ENCODE data around the gene ZXDC. TPM values are rescaled to one million over a fixed set of nuclear protein-coding genes. Genes with fewer than 3 reads are reported as not detected.

ZXDC gene
- total RNA-seq, 1 donor from 2014 or later: 26.6 TPM

DNA sequence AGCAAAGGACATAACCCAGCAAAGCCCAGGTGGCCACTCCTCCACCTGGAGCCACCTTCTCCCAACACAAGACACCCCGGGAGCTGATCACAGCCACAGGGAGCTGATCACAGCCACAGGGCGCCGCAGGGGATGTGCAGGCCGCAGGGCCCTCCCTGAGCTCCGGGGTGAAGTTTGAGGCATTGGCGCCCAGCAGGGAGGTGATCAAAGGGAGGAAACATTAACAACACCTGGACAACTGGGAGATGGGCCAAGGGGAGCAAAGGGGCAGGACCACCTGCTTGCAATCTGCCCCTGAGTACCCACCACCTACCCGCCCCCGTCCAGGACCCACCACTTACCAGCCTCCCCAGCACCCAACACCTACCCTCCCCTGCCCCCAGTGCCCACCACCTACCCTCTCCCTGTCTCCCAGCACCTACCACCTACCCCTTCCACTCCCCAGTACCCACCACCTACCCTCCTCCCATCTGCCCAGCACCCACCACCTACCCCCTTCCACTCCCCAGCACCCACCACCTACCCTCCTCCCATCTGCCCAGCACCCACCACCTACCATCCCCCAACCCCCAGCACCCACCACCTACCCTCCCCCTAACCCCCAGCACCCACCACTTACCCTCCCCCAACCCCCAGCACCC lies 39.5 kb upstream of the ZXDC start:
- Mint-ChIP-seq H3K27me3 (ENCODE audit: low read depth) (peaks cover 13% of the 10 kb centered on the region), H3K36me3 (ENCODE audit: low read depth) (no peaks in the 10 kb centered on the region), H3K9me3 (ENCODE audit: low read depth) (no peaks in the 10 kb centered on the region), H3K4me1 (ENCODE audit: low read depth) (no peaks in the 10 kb centered on the region), H3K27ac (ENCODE audit: unreplicated experiment) (no peak overlapping the region), H3K4me3 (ENCODE audit: unreplicated experiment) (no peak overlapping the region)
- TF ChIP-seq, protein P1, sequence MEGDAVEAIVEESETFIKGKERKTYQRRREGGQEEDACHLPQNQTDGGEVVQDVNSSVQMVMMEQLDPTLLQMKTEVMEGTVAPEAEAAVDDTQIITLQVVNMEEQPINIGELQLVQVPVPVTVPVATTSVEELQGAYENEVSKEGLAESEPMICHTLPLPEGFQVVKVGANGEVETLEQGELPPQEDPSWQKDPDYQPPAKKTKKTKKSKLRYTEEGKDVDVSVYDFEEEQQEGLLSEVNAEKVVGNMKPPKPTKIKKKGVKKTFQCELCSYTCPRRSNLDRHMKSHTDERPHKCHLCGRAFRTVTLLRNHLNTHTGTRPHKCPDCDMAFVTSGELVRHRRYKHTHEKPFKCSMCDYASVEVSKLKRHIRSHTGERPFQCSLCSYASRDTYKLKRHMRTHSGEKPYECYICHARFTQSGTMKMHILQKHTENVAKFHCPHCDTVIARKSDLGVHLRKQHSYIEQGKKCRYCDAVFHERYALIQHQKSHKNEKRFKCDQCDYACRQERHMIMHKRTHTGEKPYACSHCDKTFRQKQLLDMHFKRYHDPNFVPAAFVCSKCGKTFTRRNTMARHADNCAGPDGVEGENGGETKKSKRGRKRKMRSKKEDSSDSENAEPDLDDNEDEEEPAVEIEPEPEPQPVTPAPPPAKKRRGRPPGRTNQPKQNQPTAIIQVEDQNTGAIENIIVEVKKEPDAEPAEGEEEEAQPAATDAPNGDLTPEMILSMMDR (IDR thresholded peaks at IDR 0.05): no peak
- DNase-seq (ENCODE audit: low spot score): peak; percentile 87

DNA sequence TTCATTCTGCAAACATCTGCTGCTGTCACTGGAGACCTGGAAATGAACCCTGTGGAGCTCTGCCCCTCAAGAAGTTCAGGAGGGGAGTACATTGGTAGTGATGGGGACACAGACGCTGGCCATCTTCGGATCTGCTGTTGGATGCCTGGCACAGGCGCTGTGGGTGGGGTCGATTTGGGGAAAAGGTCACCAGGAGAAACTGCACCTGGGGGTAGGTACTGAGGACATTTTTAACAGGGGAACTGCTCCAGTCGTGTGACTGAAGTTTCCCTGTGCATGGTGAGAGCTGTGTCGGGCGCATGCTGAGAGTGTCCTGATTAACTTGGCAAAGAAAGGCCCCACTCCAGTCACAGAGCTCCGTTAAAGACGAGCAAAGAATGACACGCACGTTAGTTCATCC lies 38.5 kb upstream of the ZXDC start:
- DNase-seq (ENCODE audit: low spot score): peak; percentile 54

DNA sequence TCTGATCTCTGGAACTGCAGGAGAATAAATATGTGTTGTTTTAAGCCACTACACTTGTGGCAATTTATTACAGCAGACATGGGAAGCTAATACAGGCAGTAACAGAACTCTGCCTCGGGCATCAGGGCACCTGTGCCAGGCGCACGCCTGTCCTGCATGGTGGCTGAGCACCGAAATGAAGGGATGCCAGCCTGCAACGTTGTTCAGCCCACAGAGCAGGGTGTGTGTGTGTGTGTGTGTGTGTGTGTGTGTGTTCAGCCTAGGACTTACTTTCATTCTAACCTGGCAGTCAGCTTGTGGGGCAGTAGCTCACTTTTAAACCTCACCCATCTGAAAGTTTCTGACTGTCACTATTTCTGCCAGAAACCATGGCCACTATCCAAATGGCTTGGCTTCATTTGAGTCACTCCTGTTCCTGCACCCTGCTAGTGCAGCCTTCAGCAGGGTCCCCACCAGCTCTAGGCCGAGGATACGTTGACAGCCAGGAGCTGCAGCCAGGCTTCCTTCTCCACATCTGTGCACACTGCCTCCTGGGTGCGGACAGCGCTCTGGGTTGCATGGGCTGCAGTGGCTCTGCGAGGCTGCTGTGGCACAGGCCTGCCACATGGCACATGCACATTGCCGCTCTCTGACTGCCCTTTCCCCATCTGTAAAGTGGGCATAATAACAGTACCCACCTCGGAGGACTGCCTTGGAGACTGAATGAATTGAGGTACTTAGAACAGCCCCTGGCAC lies 37.4 kb upstream of the ZXDC start:
- TF ChIP-seq, protein P1 (IDR thresholded peaks at IDR 0.05): no peak
- peak; percentile 52 for DNase-seq (ENCODE audit: low spot score)
- no peak overlapping the region for H3K4me3 Mint-ChIP-seq (ENCODE audit: unreplicated experiment)
- H3K27ac Mint-ChIP-seq (ENCODE audit: unreplicated experiment): no peak overlapping the region
- H3K4me1 Mint-ChIP-seq (ENCODE audit: low read depth): no peaks in the 10 kb centered on the region
- H3K9me3 Mint-ChIP-seq (ENCODE audit: low read depth): no peaks in the 10 kb centered on the region
- no peaks in the 10 kb centered on the region for H3K36me3 Mint-ChIP-seq (ENCODE audit: low read depth)
- peaks cover 8% of the 10 kb centered on the region for H3K27me3 Mint-ChIP-seq (ENCODE audit: low read depth)

More for the DNA sequence above, 38.5 kb upstream of the ZXDC start:
- TF ChIP-seq, protein P1 (IDR thresholded peaks at IDR 0.05): no peak
- H3K4me1 Mint-ChIP-seq (ENCODE audit: low read depth): no peaks in the 10 kb centered on the region
- H3K36me3 Mint-ChIP-seq (ENCODE audit: low read depth): no peaks in the 10 kb centered on the region
- no peaks in the 10 kb centered on the region for H3K9me3 Mint-ChIP-seq (ENCODE audit: low read depth)
- H3K27ac Mint-ChIP-seq (ENCODE audit: unreplicated experiment): no peak overlapping the region
- H3K4me3 Mint-ChIP-seq (ENCODE audit: unreplicated experiment): no peak overlapping the region
- peaks cover 8% of the 10 kb centered on the region for H3K27me3 Mint-ChIP-seq (ENCODE audit: low read depth)

DNA sequence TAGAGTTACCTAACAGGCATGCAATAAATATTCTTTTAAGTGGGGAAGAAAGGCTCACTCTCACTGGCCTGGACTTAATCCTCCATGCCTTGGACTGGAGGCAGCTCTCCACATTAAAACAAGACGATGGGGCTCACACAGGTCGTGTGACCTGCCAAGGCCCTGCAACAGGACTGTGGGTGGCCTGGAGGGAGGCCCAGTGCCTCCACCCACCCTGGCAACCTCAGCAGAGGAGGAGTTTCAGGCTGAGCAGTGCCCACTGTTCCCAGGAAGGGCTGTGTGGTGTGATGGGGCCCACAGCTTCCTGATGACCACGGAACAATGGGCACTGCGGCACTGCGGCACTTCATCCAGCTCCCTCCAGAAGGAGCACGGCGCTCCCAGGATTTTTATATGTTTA lies 36.3 kb upstream of the ZXDC start:
- H3K36me3 Mint-ChIP-seq (ENCODE audit: low read depth): no peaks in the 10 kb centered on the region
- H3K27me3 Mint-ChIP-seq (ENCODE audit: low read depth): peaks cover 8% of the 10 kb centered on the region
- TF ChIP-seq, protein P1 (IDR thresholded peaks at IDR 0.05): no peak
- no peaks in the 10 kb centered on the region for H3K4me1 Mint-ChIP-seq (ENCODE audit: low read depth)
- H3K4me3 Mint-ChIP-seq (ENCODE audit: unreplicated experiment): no peak overlapping the region
- H3K27ac Mint-ChIP-seq (ENCODE audit: unreplicated experiment): no peak overlapping the region
- no peaks in the 10 kb centered on the region for H3K9me3 Mint-ChIP-seq (ENCODE audit: low read depth)
- peak; percentile 54 for DNase-seq (ENCODE audit: low spot score)

DNA sequence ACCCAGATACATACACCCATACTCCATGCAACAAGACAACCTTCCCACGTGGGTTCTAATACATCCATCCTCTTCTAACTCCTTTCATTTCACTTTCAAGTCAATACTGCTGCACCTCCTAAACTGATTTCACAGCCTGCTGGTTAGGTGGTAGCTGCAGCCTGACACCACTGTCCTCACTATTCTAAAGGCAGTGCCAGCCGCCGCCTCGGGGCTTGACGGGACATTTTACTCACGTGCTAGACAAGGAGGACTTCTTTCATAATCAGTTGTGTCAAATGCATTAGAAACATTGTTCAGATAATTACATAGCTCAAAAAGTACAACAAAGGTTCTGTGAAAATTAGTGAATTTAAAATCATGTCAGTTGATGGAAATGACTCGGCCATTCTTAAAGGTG lies 35.6 kb upstream of the ZXDC start:
- Mint-ChIP-seq H3K36me3 (ENCODE audit: low read depth) (no peaks in the 10 kb centered on the region), H3K9me3 (ENCODE audit: low read depth) (no peaks in the 10 kb centered on the region), H3K4me3 (ENCODE audit: unreplicated experiment) (no peak overlapping the region), H3K27ac (ENCODE audit: unreplicated experiment) (no peak overlapping the region), H3K4me1 (ENCODE audit: low read depth) (no peaks in the 10 kb centered on the region), H3K27me3 (ENCODE audit: low read depth) (peaks cover 8% of the 10 kb centered on the region)
- TF ChIP-seq, protein P1 (IDR thresholded peaks at IDR 0.05): no peak
- DNase-seq (ENCODE audit: low spot score): peak; percentile 27

Data from chondrocyte (in vitro differentiated cells).